ENCODE data around the gene TSPAN33.

- TF ChIP-seq, protein P1, sequence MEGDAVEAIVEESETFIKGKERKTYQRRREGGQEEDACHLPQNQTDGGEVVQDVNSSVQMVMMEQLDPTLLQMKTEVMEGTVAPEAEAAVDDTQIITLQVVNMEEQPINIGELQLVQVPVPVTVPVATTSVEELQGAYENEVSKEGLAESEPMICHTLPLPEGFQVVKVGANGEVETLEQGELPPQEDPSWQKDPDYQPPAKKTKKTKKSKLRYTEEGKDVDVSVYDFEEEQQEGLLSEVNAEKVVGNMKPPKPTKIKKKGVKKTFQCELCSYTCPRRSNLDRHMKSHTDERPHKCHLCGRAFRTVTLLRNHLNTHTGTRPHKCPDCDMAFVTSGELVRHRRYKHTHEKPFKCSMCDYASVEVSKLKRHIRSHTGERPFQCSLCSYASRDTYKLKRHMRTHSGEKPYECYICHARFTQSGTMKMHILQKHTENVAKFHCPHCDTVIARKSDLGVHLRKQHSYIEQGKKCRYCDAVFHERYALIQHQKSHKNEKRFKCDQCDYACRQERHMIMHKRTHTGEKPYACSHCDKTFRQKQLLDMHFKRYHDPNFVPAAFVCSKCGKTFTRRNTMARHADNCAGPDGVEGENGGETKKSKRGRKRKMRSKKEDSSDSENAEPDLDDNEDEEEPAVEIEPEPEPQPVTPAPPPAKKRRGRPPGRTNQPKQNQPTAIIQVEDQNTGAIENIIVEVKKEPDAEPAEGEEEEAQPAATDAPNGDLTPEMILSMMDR (conservative IDR thresholded peaks at IDR 0.05), result no peak
- TF ChIP-seq ZFX (IDR thresholded peaks at IDR 0.05), result no peak
These were observed 61.7 kb downstream of the TSPAN33 start for GRCh38 chr7:129205987-129206785.

Measured in C4-2B (cell line).